Central memory CD8-positive, alpha-beta T cell (primary cell): ENCODE results near the gene HPSE2.
A peak's percentile ranks its signal among the peaks of the same experiment; 100 is the strongest.

Source experiments
- ATAC-seq: fragments of 150-1000 bp; cut with Tn5 transposase; replicated peaks from 2 replicates; pipeline ENCODE4 v1.10.0; 2022; ENCODE audit warnings: mild to moderate bottlenecking, moderate FRiP score, moderate number of reproducible peaks; ENCODE audit not compliant: poor library complexity, severe bottlenecking; ENCODE audit errors: extremely low read depth
- DNase-seq, 2 donors: peaks; one replicate each; pipeline ENCODE4 v3.0.0; 2021; ENCODE audit warnings: low spot score in 2 of 2
- H3K27ac Mint-ChIP-seq: one replicate; pipeline ENCODE4 v1.8.0; 2022; ENCODE audit warnings: low read depth, mild to moderate bottlenecking, moderate library complexity, mixed read lengths
- H3K27me3 Mint-ChIP-seq: one replicate; pipeline ENCODE4 v1.8.0; 2022; ENCODE audit warnings: mixed read lengths
- H3K36me3 Mint-ChIP-seq: one replicate; pipeline ENCODE4 v1.8.0; 2022; ENCODE audit warnings: mild to moderate bottlenecking, moderate library complexity, mixed read lengths; ENCODE audit not compliant: insufficient read depth
- H3K4me1 Mint-ChIP-seq: one replicate; pipeline ENCODE4 v1.8.0; 2022; ENCODE audit warnings: mixed read lengths
- H3K4me3 Mint-ChIP-seq: one replicate; pipeline ENCODE4 v1.8.0; 2022; ENCODE audit warnings: mild to moderate bottlenecking, moderate library complexity, mixed read lengths
- H3K9me3 Mint-ChIP-seq: one replicate; pipeline ENCODE4 v1.8.0; 2022; ENCODE audit warnings: mixed read lengths

Gene HPSE2

GRCh38 chr10:98420786-98421185 lies 814.9 kb downstream of the HPSE2 start:
- Mint-ChIP-seq H3K27me3 (no peaks in the 10 kb centered on the region), H3K4me1 (no peaks in the 10 kb centered on the region), H3K4me3 (no peak overlapping the region), H3K27ac (no peak overlapping the region), H3K9me3 (no peaks in the 10 kb centered on the region), H3K36me3 (peaks cover 20% of the 10 kb centered on the region)
- no peak for ATAC-seq
- DNase-seq: no peak

DNA sequence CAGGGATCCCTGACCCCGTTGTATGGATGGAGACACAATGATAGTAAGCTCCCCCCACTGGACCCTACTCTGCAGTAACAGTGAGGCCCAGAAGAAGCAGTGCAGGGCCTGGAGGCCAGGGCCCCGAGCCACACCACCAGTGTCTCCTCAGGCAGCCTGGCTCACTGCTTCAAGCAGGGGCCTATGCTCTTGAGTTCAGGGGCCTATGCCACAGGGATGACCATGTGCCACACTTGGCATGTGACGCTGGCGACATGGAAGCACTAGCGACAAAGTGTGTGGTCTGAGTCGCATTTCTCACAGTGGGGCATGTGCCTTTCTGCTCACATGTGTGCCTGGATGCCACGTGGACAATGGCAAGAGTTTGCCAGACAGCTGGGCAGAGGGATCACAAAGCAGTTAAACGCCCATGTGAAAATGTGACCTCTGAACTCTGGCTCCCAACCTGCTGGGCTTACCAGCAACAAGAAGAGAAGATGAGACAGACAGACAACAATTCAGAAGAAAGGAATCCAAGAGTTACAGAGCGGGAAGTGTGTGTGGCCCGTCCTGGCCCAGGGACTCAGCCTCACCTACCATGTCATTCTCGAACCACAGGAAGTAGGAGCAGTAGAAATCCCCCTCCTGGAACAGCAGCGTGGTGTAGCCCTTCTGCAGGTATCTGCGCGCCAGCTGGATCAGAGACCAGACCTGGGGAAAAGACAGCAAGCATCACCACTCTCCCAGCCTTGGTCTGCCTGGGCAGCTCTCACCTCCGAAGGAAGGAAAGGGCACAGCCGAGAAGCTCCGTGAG lies 816.0 kb downstream of the HPSE2 start:
- Mint-ChIP-seq H3K36me3 (peaks cover 22% of the 10 kb centered on the region), H3K4me1 (peaks cover 6% of the 10 kb centered on the region), H3K27me3 (no peaks in the 10 kb centered on the region), H3K27ac (no peak overlapping the region), H3K4me3 (no peak overlapping the region), H3K9me3 (no peaks in the 10 kb centered on the region)
- DNase-seq: no peak
- no peak for ATAC-seq

GRCh38 chr10:98418665-98419468 lies 816.8 kb downstream of the HPSE2 start:
- peaks cover 20% of the 10 kb centered on the region for H3K36me3 Mint-ChIP-seq
- DNase-seq (no peak), ATAC-seq (no peak)
- peaks cover 12% of the 10 kb centered on the region for H3K4me1 Mint-ChIP-seq
- H3K4me3 Mint-ChIP-seq: no peak overlapping the region
- H3K9me3 Mint-ChIP-seq: no peaks in the 10 kb centered on the region
- no peaks in the 10 kb centered on the region for H3K27me3 Mint-ChIP-seq
- peak overlapping the region; percentile 30 for H3K27ac Mint-ChIP-seq

DNA sequence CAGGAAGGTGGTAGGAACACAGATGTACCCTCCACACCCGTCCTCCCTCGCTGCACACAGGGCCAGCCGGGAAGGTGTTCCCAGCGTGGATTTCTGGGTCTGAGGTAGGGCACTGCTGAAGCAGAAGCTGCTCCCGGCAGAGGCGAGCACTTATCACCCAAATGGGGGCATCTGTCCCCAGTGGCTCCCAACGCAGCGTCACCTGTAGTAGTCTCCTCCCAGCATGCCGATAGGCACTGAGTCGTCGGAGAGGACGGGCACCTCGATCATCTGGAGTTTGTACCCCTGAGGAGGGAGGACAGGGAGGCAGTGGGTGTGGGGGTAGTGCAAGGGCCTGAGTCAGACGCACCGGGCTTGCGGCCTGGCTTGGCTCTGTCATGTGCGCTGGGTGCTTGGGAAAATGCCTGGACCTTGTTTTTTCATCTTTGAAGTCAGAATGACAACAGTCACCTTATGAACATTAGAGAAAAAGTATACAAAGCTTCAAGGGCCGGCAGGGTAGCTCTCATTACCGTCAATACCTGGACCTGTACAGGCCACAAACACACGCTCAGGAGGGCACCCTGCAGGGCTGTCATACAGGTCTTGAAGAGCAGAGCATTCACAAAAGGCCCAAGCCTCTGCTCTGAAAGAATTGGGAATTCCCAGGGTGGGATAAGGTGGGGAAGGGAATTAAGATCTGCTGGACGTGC lies 817.5 kb downstream of the HPSE2 start:
- Mint-ChIP-seq H3K4me3 (no peak overlapping the region), H3K4me1 (peaks cover 12% of the 10 kb centered on the region), H3K27ac (no peak overlapping the region), H3K36me3 (peaks cover 20% of the 10 kb centered on the region), H3K27me3 (no peaks in the 10 kb centered on the region), H3K9me3 (no peaks in the 10 kb centered on the region)
- DNase-seq (no peak), ATAC-seq (no peak)

GRCh38 chr10:98417481-98417959 lies 818.1 kb downstream of the HPSE2 start:
- ATAC-seq (no peak), DNase-seq (no peak)
- Mint-ChIP-seq H3K4me3 (no peak overlapping the region), H3K27me3 (no peaks in the 10 kb centered on the region), H3K36me3 (peaks cover 20% of the 10 kb centered on the region), H3K27ac (no peak overlapping the region), H3K9me3 (no peaks in the 10 kb centered on the region), H3K4me1 (peaks cover 12% of the 10 kb centered on the region)

DNA sequence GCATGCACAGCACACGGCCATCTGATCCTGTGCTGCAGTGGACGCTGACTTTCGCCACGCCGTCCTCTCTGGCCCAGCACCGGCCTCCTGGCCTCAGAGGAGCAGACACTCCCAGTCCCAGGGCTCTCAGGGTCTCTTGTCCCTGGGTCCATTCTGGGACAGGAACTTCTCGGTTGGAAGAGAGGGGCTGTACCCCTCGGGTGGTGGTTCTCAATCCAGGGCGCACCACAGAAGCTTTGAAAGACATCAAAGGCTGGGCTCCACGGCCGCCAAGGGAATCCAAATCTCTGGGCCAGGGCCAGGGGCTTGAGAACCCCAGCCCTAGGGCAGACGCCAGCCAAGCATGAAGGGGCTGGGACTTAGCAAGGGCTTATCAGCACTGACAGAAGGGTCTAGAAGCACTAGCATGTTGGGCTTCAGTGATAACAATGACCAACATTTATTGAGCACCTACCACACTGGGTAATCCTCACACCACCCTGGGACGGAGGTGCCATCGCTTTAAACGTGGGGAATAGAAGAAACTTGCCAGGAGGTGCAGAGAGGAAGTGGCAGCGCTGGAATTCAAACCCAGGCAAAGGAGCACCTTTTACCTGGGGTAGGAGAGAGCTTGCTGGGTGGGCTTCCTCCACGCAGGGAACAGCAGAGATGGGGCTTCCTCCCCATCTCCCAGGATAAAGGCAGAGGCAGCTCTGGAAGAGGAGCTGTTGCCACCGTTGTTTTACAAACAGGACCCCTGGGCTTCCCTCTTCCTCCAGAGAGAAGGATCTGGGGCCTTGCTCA lies 818.9 kb downstream of the HPSE2 start:
- H3K9me3 Mint-ChIP-seq: no peaks in the 10 kb centered on the region
- no peaks in the 10 kb centered on the region for H3K27me3 Mint-ChIP-seq
- DNase-seq (no peak), ATAC-seq (no peak)
- H3K4me1 Mint-ChIP-seq: peaks cover 12% of the 10 kb centered on the region
- H3K4me3 Mint-ChIP-seq: no peak overlapping the region
- peaks cover 18% of the 10 kb centered on the region for H3K36me3 Mint-ChIP-seq
- H3K27ac Mint-ChIP-seq: no peak overlapping the region

DNA sequence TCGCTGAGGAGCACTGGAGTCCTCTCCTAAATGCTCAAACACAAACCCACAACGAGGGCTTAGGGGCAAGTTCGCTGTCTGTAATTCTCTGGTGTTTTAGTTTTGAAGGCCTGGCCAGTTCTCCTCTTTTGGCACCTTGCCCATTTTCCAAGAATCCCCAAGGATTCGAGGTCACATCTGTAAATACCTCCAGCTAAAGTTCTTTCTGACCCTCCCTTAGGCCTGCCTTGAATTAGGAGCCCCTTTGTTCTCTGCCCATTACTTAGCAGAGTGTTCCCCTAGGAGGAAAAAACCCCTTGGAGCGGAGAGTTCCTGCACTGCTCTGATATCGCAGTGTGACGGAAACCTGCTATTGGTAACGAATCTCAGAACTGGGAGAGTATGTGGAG lies 819.9 kb downstream of the HPSE2 start:
- no peak for ATAC-seq
- DNase-seq: no peak
- peaks cover 12% of the 10 kb centered on the region for H3K4me1 Mint-ChIP-seq
- H3K27me3 Mint-ChIP-seq: no peaks in the 10 kb centered on the region
- H3K9me3 Mint-ChIP-seq: no peaks in the 10 kb centered on the region
- no peak overlapping the region for H3K27ac Mint-ChIP-seq
- H3K4me3 Mint-ChIP-seq: no peak overlapping the region
- H3K36me3 Mint-ChIP-seq: peaks cover 14% of the 10 kb centered on the region

GRCh38 chr10:98414932-98415730 lies 820.5 kb downstream of the HPSE2 start, which contains the start of gene PYROXD2:
PYROXD2 (minus strand) TSS chr10:98415182; CDS start chr10:98415135, 47 bp downstream.
- ATAC-seq: peak; percentile 78
- Mint-ChIP-seq H3K4me3 (peak within 1 kb of the TSS; percentile 86), H3K4me1 (peaks cover 12% of the 10 kb centered on the region), H3K9me3 (no peaks in the 10 kb centered on the region), H3K27me3 (no peaks in the 10 kb centered on the region), H3K27ac (peak within 1 kb of the TSS; percentile 96), H3K36me3 (peaks cover 14% of the 10 kb centered on the region)
- peak; percentile 28 to 33 for DNase-seq

DNA sequence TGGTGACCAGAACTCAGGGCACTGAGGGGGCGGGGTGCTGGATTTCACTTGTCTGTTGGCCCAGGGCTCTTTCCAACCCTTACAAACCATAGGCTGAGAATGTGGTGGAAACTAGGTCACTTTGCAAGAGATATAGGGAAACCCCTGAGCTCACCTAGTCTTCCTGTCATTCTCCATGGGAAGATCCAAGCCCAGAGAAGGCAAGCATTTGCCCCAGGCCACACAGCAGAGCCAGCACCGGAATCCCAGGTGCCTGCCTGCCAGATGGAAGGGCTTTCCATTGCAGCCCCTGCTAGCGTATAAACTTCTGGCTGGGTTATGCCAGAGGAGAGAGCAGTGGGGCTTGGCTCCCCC lies 821.1 kb downstream of the HPSE2 start:
- Mint-ChIP-seq H3K27ac (peak overlapping the region; percentile 96), H3K27me3 (no peaks in the 10 kb centered on the region), H3K9me3 (no peaks in the 10 kb centered on the region), H3K36me3 (peaks cover 13% of the 10 kb centered on the region), H3K4me1 (peaks cover 12% of the 10 kb centered on the region), H3K4me3 (peak overlapping the region; percentile 86)
- ATAC-seq: no peak
- no peak for DNase-seq

DNA sequence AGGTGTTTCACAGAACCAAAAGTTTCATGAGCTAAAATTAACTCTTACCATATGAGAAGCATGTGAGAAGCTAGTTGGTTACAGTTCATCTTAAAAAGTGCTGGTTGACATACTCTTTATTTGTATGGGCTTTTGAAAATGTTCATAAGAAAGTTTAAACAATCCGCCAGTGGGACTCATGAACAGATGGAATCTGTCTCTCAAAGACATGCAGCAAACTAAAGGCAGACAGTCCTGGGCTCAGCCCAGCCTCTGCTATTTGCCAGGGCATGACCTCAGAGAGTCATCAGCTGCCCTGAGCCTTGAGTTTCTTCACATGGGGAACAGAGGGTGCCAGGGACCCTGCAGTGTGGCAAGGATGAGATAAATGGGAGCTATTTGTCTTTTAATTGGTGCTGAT lies 823.9 kb downstream of the HPSE2 start:
- peaks cover 4% of the 10 kb centered on the region for H3K36me3 Mint-ChIP-seq
- no peak for DNase-seq
- no peak for ATAC-seq
- no peaks in the 10 kb centered on the region for H3K9me3 Mint-ChIP-seq
- H3K27me3 Mint-ChIP-seq: no peaks in the 10 kb centered on the region
- H3K4me1 Mint-ChIP-seq: peaks cover 20% of the 10 kb centered on the region
- H3K27ac Mint-ChIP-seq: no peak overlapping the region
- no peak overlapping the region for H3K4me3 Mint-ChIP-seq

DNA sequence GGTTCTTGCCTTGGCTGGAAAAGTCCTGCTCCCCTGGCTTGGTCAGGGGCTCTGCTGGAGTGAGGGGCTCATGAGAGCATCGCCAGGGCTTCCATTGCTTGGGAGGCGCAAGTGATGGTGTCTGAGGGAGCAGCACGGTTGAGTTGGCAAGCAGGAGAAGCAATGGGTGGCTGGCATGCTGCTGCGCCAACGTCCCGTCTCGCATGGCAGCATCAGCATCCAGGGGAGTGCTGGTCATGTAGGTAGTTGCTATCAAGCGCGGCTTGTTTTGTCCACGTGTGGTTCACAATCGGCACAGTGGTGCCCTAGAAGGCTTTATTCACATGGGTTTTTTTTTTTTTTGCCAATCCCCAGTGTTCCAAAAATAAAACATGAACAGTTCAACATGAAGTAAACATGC lies 824.5 kb downstream of the HPSE2 start:
- no peaks in the 10 kb centered on the region for H3K27me3 Mint-ChIP-seq
- DNase-seq: no peak
- no peak overlapping the region for H3K4me3 Mint-ChIP-seq
- no peak for ATAC-seq
- H3K9me3 Mint-ChIP-seq: no peaks in the 10 kb centered on the region
- H3K27ac Mint-ChIP-seq: no peak overlapping the region
- peaks cover 4% of the 10 kb centered on the region for H3K36me3 Mint-ChIP-seq
- peaks cover 20% of the 10 kb centered on the region for H3K4me1 Mint-ChIP-seq
